Peyer's patch (tissue), 4 donors: ENCODE data around the gene SMIM3. TPM values are rescaled to one million over a fixed set of nuclear protein-coding genes. Genes with fewer than 3 reads are reported as not detected.
A peak's percentile ranks its signal among the peaks of the same experiment; 100 is the strongest.

Experiments
- DNase-seq, 3 donors: peaks; one replicate each; pipeline ENCODE4 v3.0.0-alpha.2; 2017 to 2019
- H3K27ac ChIP-seq, 4 donors: fragments of 200-600 bp; sonication (generic); one replicate each; pipeline ENCODE4 v1.5.1; 2016 to 2019
- H3K27me3 ChIP-seq, 2 donors: fragments of 200-600 bp; sonication (generic); one replicate each; pipeline ENCODE4 v1.5.1; 2019
- H3K36me3 ChIP-seq, 3 donors: fragments of 200-600 bp; sonication (generic); one replicate each; pipeline ENCODE4 v1.5.1; 2016 to 2019
- H3K4me1 ChIP-seq, 4 donors: fragments of 200-600 bp; sonication (generic); one replicate each; pipeline ENCODE4 v1.5.1; 2016 to 2019
- H3K4me3 ChIP-seq, 4 donors: fragments of 200-600 bp; sonication (generic); 1 replicate in 3 of 4; 2 replicates in 1 of 4; pipeline ENCODE4 v1.5.1; 2016 to 2019; ENCODE audit warnings: mild to moderate bottlenecking in 1 of 4
- H3K9me3 ChIP-seq, 4 donors: fragments of 200-600 bp; sonication (generic); one replicate each; pipeline ENCODE4 v1.5.1; 2016 to 2019; ENCODE audit warnings: mild to moderate bottlenecking in 1 of 4
- CTCF ChIP-seq, 6 experiments: fragments of 450-650 bp in 4 of 6; fragments of 200-600 bp in 2 of 6; sonication (generic) in 1 of 6; IDR thresholded peaks; one replicate each; pipeline ENCODE4 v1.5.1; 2017 to 2019; ENCODE audit warnings: antibody characterized with exemption in 6 of 6, mild to moderate bottlenecking in 3 of 6, moderate library complexity in 1 of 6
- POLR2A ChIP-seq, 2 donors: fragments of 450-650 bp; IDR thresholded peaks; one replicate each; pipeline ENCODE4 v1.5.1; 2017; ENCODE audit warnings: antibody characterized with exemption in 2 of 2, mild to moderate bottlenecking in 2 of 2, moderate library complexity in 2 of 2
- total RNA-seq, 4 donors: library from RNA; depleted of rRNA; stranded (reverse); fragments of >200 nt; gene quantifications; one replicate each; pipeline ENCODE4 v1.1.0, GENCODE V29; 2016

The SMIM3 gene
- total RNA-seq, 4 donors from 2014 or later = 12.7 to 82.5 (median 23.6) TPM

DNA sequence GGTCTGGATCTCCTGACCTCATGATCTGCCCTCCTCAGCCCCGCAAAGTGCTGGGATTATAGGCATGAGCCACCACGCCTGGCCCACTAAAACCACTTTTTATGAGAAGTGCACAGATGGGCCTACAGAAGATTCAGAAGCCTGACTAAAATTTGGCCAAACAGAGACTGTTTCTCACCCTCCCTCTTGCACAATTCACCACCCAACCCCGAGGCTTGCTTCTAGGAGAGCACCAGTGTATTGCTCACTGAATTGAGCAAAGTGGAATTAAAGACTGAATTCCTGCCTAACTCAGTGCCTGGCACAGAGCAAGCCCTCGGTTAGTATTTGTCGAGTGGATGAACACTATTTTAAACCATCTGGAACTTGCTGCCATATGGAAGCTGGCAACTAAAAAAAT is 16.3 kb upstream of the SMIM3 start:
- Histone ChIP-seq H3K27ac (peak overlapping the region in 1 of 4 donors; percentile 61), H3K27me3 (no peaks in the 10 kb centered on the region), H3K36me3 (no peaks in the 10 kb centered on the region), H3K4me3 (no peak overlapping the region), H3K4me1 (peaks cover 0 to 7% (median 2%) of the 10 kb centered on the region in 4 donors), H3K9me3 (no peaks in the 10 kb centered on the region)
- no peak for TF ChIP-seq POLR2A (IDR thresholded peaks at IDR 0.05)
- TF ChIP-seq CTCF (IDR thresholded peaks at IDR 0.05) = no peak
- DNase-seq = no peak

DNA sequence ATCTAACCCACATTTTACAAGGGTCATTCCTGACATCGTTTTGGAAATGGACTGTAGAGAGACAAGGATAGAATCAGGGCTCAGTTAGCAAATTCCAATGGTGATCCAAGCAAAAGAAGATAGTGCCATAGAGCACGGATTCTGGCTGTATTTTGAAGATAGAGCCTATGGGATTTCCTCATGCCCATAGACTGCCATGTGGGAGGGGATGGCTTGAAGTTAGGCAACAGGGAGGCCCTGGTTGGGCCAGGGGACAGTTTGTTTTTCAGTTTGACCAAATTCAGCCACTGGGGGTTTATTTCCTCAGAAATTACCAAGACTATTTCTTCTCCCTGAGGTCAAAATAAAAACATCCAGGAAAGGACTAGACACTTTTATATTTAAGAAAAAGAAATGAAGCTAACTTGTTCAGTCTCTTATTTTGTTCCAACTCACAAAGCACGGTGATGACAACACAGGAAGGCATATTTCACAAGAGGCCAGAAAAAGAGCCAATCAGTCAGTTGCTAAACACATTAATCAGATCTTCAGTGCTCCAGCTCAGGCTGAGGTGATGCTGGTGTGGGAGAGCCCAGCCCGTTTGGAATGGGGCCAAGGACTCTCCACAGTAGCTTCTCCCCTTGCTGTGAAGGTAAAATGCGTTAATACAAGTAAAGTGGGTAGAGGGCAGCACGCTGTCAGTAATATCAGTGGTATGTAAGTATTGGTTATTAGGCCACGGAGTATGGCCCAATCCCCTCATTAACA is 15.4 kb upstream of the SMIM3 start:
- TF ChIP-seq POLR2A (IDR thresholded peaks at IDR 0.05) (no peak), CTCF (IDR thresholded peaks at IDR 0.05) (no peak)
- H3K27me3 ChIP-seq = no peaks in the 10 kb centered on the region
- peak in 1 of 3 donors; percentile 65 for DNase-seq
- no peak overlapping the region for H3K4me3 ChIP-seq
- H3K4me1 ChIP-seq = no peaks in the 10 kb centered on the region
- H3K9me3 ChIP-seq = no peaks in the 10 kb centered on the region
- H3K27ac ChIP-seq = peak overlapping the region in 3 of 4 donors; percentile 3 to 69 (median 61)
- no peaks in the 10 kb centered on the region for H3K36me3 ChIP-seq

DNA sequence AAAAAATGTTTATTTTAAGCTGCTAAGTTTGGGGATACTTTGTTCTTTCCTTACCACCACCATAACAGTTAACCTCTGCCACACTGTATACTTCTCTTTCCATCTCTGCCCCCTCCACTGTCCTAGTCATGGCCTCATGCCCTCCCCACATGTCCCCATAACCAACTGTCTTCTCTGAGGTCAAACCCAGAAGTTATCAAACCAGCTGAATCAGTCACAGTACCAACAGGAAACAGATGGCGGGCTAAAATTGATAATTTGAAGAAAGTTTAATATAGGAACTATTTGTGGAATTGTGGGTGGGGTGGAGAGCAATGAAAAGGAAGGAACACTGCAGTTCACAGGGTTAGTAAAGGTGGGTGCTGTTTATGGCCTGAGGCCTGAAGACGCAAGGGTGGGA is 14.0 kb upstream of the SMIM3 start:
- H3K4me1 ChIP-seq = no peaks in the 10 kb centered on the region
- H3K27ac ChIP-seq = peak overlapping the region in 2 of 4 donors; percentile 29 to 61
- H3K4me3 ChIP-seq = no peak overlapping the region
- H3K27me3 ChIP-seq = no peaks in the 10 kb centered on the region
- TF ChIP-seq CTCF (IDR thresholded peaks at IDR 0.05) (no peak), POLR2A (IDR thresholded peaks at IDR 0.05) (no peak)
- no peaks in the 10 kb centered on the region for H3K36me3 ChIP-seq
- H3K9me3 ChIP-seq = no peaks in the 10 kb centered on the region
- DNase-seq = no peak

- no peaks in the 10 kb centered on the region for H3K27me3 ChIP-seq
- H3K4me1 ChIP-seq = no peaks in the 10 kb centered on the region
- TF ChIP-seq CTCF (IDR thresholded peaks at IDR 0.05) (no peak), POLR2A (IDR thresholded peaks at IDR 0.05) (no peak)
- no peak for DNase-seq
- peak overlapping the region in 2 of 4 donors; percentile 6 to 29 for H3K27ac ChIP-seq
- no peaks in the 10 kb centered on the region for H3K36me3 ChIP-seq
- H3K4me3 ChIP-seq = no peak overlapping the region
- H3K9me3 ChIP-seq = no peaks in the 10 kb centered on the region
Measured at GRCh38 chr5:150765011-150765798, 13.4 kb upstream of the SMIM3 start.

DNA sequence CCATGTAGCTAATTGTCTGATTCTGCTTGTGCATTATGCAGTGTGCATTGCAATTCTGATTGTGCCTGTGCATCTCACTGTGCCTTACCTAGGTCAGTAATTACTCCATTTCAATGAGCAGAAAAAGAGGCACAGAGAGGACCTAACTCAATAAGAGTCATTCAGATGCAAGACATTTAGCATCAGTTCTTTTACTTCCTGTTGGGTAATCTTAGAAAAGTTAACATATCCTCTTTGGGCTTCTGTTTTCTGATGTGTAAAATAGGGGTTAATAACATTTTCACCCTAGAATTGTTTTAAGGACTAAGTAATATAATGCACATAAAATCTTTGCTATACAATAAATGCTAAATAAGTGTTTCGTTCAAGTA is 12.8 kb upstream of the SMIM3 start:
- H3K4me3 ChIP-seq = no peak overlapping the region
- DNase-seq = no peak
- no peaks in the 10 kb centered on the region for H3K9me3 ChIP-seq
- H3K27ac ChIP-seq = peak overlapping the region in 1 of 4 donors; percentile 6
- no peaks in the 10 kb centered on the region for H3K4me1 ChIP-seq
- no peaks in the 10 kb centered on the region for H3K36me3 ChIP-seq
- TF ChIP-seq CTCF (IDR thresholded peaks at IDR 0.05) (no peak), POLR2A (IDR thresholded peaks at IDR 0.05) (no peak)
- H3K27me3 ChIP-seq = no peaks in the 10 kb centered on the region
